Measurements from ENCODE around the gene TFF2.

The TFF2 gene

DNA sequence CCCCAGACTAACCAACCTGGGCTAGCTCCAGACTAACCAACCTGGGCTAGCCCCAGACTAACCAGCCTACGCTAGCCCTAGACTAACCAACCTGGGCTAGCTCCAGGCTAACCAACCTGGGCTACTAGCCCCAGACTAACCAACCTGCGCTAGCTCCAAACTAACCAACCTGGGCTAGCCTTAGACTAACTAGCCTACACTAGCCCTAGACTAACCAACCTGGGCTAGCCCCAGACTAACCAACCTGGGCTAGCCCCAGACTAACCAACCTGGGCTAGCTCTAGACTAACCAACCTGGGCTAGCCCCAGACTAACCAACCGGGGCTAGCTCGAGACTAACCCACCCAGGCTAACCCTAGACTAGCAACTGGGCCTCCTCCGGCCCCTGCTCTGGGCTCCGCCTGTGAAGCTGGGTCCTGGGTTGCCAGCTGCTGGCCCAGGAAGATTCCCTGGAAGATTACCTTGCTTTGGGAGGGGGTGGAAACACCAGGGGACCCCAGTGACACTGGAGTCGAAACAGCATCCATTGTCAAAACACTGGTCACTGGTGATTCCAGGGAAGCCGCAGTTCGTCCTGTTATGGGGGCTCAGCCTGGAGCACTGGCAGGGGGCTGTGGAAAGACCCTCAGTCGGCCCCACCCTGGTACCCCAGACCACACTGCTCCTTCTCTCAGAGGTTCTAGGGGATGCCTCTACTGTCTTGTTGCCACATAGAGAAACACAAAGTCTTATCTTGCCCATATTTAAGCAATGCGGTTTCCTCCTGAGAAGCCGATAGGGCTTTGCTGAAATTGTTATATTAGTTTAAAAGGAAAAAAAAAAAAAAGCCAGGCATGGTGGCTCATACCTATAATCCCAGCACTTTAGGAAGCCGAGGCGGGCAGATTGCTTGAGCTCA, 1.1 kb downstream of the TFF2 start:
- no CpG with 5 or more reads among the region's 14 CpGs for WGBS (ENCODE audit: extremely low coverage, insufficient coverage, low lambda C conversion rate)
- no peak overlapping the region for H3K18ac ChIP-seq (ENCODE audit: low read length)
- no peak for DNase-seq
- H3K4me3 ChIP-seq (ENCODE audit: low read length) = no peak overlapping the region
- H2BK15ac ChIP-seq (replicated peaks; ENCODE audit: low read depth) = no peak overlapping the region
- no peak overlapping the region for H3K9ac ChIP-seq (ENCODE audit: low read length)
- no peaks in the 10 kb centered on the region for H3K27me3 ChIP-seq (ENCODE audit: insufficient read depth, low read length, poor library complexity)
- H3K23ac ChIP-seq (ENCODE audit: low read length) = no peak overlapping the region
- no peak overlapping the region for H4K8ac ChIP-seq (ENCODE audit: low read depth, low read length)
- H3K36me3 ChIP-seq (ENCODE audit: control insufficient read depth, insufficient read depth, low read length) = no peaks in the 10 kb centered on the region
- no peaks in the 10 kb centered on the region for H3K79me1 ChIP-seq (ENCODE audit: low read length)
- no peak overlapping the region for H2BK5ac ChIP-seq (ENCODE audit: low read length)
- no peak overlapping the region for H3K4ac ChIP-seq (ENCODE audit: low read depth, low read length)
- no peak overlapping the region for H2AK5ac ChIP-seq (ENCODE audit: low read length)
- no peak overlapping the region for H3K27ac ChIP-seq (ENCODE audit: low read depth, low read length)
- no peak overlapping the region for H2BK120ac ChIP-seq (ENCODE audit: low read depth, low read length)
- H3K4me2 ChIP-seq (ENCODE audit: low read length) = no peak overlapping the region
- H3K4me1 ChIP-seq (ENCODE audit: control insufficient read depth, low read depth, low read length) = no peaks in the 10 kb centered on the region
- no peak overlapping the region for H4K5ac ChIP-seq (ENCODE audit: low read length)
- H3K79me2 ChIP-seq (ENCODE audit: control insufficient read depth, insufficient read depth, low read length) = no peaks in the 10 kb centered on the region
- H3K56ac ChIP-seq (ENCODE audit: low read length) = no peak overlapping the region

DNA sequence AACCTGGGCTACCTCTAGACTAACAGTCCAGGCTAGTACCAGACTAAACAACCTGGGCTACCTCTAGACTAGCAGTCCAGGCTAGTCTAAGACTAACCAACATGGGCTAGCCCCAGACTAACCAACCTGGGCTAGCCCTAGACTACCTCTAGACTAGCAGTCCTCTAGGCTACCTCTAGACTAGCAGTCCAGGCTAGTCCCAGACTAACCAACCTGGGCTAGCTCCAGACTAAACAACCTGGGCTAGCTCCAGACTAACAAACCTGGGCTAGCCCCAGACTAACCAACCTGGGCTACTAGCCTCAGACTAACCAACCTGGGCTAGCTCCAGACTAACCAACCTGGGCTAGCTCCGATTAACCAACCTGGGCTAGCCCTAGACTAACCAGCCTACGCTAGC, 2.0 kb downstream of the TFF2 start:
- no peaks in the 10 kb centered on the region for H3K79me2 ChIP-seq (ENCODE audit: control insufficient read depth, insufficient read depth, low read length)
- no peaks in the 10 kb centered on the region for H3K36me3 ChIP-seq (ENCODE audit: control insufficient read depth, insufficient read depth, low read length)
- no peak overlapping the region for H3K4me2 ChIP-seq (ENCODE audit: low read length)
- no peaks in the 10 kb centered on the region for H3K4me1 ChIP-seq (ENCODE audit: control insufficient read depth, low read depth, low read length)
- no peak overlapping the region for H3K4ac ChIP-seq (ENCODE audit: low read depth, low read length)
- no peak overlapping the region for H4K8ac ChIP-seq (ENCODE audit: low read depth, low read length)
- no CpG with 5 or more reads among the region's 2 CpGs for WGBS (ENCODE audit: extremely low coverage, insufficient coverage, low lambda C conversion rate)
- H3K18ac ChIP-seq (ENCODE audit: low read length) = no peak overlapping the region
- no peak overlapping the region for H3K23ac ChIP-seq (ENCODE audit: low read length)
- no peak overlapping the region for H2BK15ac ChIP-seq (replicated peaks; ENCODE audit: low read depth)
- H3K27ac ChIP-seq (ENCODE audit: low read depth, low read length) = no peak overlapping the region
- DNase-seq = no peak
- H4K5ac ChIP-seq (ENCODE audit: low read length) = no peak overlapping the region
- no peak overlapping the region for H2AK5ac ChIP-seq (ENCODE audit: low read length)
- no peak overlapping the region for H3K9ac ChIP-seq (ENCODE audit: low read length)
- no peak overlapping the region for H3K4me3 ChIP-seq (ENCODE audit: low read length)
- no peak overlapping the region for H2BK120ac ChIP-seq (ENCODE audit: low read depth, low read length)
- no peak overlapping the region for H3K56ac ChIP-seq (ENCODE audit: low read length)
- no peaks in the 10 kb centered on the region for H3K79me1 ChIP-seq (ENCODE audit: low read length)
- no peaks in the 10 kb centered on the region for H3K27me3 ChIP-seq (ENCODE audit: insufficient read depth, low read length, poor library complexity)
- no peak overlapping the region for H2BK5ac ChIP-seq (ENCODE audit: low read length)

DNA sequence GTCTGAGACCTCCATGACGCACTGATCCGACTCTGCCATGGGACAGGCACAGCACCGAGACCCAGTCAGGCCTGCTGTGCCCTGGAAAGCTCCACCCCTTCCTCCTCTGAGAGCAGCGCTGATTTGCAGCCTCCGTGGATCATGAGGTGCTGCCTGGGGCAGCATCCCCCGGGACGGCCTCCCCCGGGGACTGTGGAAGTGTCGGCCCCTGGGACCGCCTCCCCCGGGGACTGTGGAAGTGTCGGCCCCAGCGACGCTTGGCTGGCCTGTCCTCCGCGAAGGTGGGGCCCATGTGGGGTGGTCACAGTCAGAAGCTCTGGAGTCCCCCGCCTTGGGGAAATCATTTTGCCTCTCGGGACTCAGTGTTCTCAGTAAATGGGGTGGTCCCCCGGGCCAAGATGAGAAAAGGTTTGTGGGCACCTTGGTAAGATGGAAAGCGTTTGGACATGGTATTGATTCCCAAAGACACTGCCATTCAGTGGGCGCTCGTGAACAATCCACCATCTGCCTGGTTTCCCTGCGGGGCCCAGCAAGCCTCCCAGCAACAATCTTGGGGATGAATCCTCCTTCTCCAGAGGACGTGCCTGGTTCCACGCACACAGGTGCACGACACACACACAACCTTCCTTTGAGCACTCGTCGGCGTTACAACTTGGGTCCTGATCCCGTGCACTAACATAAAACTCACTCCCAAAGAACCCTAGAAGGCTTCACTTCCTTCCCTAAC, 3.0 kb downstream of the TFF2 start:
- Histone ChIP-seq H3K79me2 (ENCODE audit: control insufficient read depth, insufficient read depth, low read length) (no peaks in the 10 kb centered on the region), H4K5ac (ENCODE audit: low read length) (no peak overlapping the region), H3K27ac (ENCODE audit: low read depth, low read length) (no peak overlapping the region), H3K9ac (ENCODE audit: low read length) (no peak overlapping the region), H3K56ac (ENCODE audit: low read length) (no peak overlapping the region), H2BK120ac (ENCODE audit: low read depth, low read length) (no peak overlapping the region), H3K18ac (ENCODE audit: low read length) (no peak overlapping the region), H4K8ac (ENCODE audit: low read depth, low read length) (no peak overlapping the region), H3K23ac (ENCODE audit: low read length) (no peak overlapping the region), H3K79me1 (ENCODE audit: low read length) (no peaks in the 10 kb centered on the region), H2AK5ac (ENCODE audit: low read length) (no peak overlapping the region), H3K4me2 (ENCODE audit: low read length) (no peak overlapping the region), H3K4ac (ENCODE audit: low read depth, low read length) (no peak overlapping the region), H3K27me3 (ENCODE audit: insufficient read depth, low read length, poor library complexity) (no peaks in the 10 kb centered on the region), H2BK5ac (ENCODE audit: low read length) (no peak overlapping the region), H3K4me3 (ENCODE audit: low read length) (no peak overlapping the region), H2BK15ac (replicated peaks; ENCODE audit: low read depth) (no peak overlapping the region), H3K4me1 (ENCODE audit: control insufficient read depth, low read depth, low read length) (no peaks in the 10 kb centered on the region), H3K36me3 (ENCODE audit: control insufficient read depth, insufficient read depth, low read length) (no peaks in the 10 kb centered on the region)
- WGBS (ENCODE audit: extremely low coverage, insufficient coverage, low lambda C conversion rate) = no CpG with 5 or more reads among the region's 30 CpGs
- no peak for DNase-seq

DNA sequence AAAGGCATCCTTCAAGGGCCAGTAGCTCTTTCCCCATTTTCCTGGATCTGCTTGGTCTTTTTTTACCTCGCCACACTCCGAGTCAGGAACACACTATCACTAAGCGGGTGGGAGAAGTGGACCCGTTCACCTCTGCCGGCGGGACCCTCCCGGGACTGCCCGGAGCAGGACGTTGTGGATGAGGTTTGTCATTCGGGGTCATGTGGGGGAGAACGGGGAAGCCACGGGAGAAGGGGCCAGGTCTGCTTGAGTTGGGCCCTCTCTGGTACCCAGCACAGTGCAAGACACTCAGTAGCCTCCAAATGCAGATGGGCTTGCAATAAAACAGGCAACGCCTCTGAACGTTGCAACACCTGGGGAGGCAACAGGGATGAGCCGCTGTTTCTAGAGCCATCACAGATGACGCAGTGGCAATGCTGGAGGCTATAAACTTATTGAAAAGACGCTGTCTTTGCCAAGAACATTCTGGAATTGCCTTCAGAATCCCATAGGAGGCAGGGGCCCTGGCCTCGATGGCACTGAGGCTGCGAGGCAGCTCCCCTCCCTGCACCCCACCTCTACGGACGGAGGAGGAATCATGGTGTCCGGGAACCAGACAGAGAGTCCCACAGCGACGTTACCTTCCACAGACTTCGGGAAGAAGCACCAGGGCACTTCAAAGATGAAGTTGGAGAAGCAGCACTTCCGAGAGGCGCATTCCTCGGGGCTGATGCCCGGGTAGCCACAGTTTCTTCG, 3.8 kb downstream of the TFF2 start:
- no CpG with 5 or more reads among the region's 30 CpGs for WGBS (ENCODE audit: extremely low coverage, insufficient coverage, low lambda C conversion rate)
- Histone ChIP-seq H3K27me3 (ENCODE audit: insufficient read depth, low read length, poor library complexity) (no peaks in the 10 kb centered on the region), H3K27ac (ENCODE audit: low read depth, low read length) (no peak overlapping the region), H3K18ac (ENCODE audit: low read length) (no peak overlapping the region), H3K4me2 (ENCODE audit: low read length) (no peak overlapping the region), H2AK5ac (ENCODE audit: low read length) (no peak overlapping the region), H3K36me3 (ENCODE audit: control insufficient read depth, insufficient read depth, low read length) (no peaks in the 10 kb centered on the region), H4K5ac (ENCODE audit: low read length) (no peak overlapping the region), H3K4me1 (ENCODE audit: control insufficient read depth, low read depth, low read length) (no peaks in the 10 kb centered on the region), H3K4me3 (ENCODE audit: low read length) (no peak overlapping the region), H2BK120ac (ENCODE audit: low read depth, low read length) (no peak overlapping the region), H3K23ac (ENCODE audit: low read length) (no peak overlapping the region), H2BK15ac (replicated peaks; ENCODE audit: low read depth) (no peak overlapping the region), H2BK5ac (ENCODE audit: low read length) (no peak overlapping the region), H3K79me2 (ENCODE audit: control insufficient read depth, insufficient read depth, low read length) (no peaks in the 10 kb centered on the region), H3K56ac (ENCODE audit: low read length) (no peak overlapping the region), H3K9ac (ENCODE audit: low read length) (no peak overlapping the region), H3K79me1 (ENCODE audit: low read length) (no peaks in the 10 kb centered on the region), H4K8ac (ENCODE audit: low read depth, low read length) (no peak overlapping the region), H3K4ac (ENCODE audit: low read depth, low read length) (no peak overlapping the region)
- no peak for DNase-seq

DNA sequence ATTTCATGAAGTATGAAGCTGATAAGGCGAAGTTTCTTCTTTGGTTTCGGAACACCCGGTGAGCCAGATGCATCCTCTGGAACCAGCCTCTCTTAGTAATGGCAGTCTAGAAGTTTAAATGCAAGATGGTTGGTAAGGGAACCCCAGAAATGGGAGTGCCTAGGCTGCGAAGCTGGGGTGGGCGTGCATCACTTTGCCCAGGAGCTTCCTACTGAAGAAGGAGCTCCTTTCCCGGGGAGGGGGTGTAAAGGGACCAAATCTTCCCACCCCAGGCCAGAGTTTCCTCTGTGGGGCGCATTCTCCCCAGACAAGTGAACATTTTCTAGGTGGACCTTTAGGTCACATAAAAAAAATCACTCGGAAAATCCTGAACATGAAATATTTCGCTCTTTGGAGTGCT, 4.4 kb downstream of the TFF2 start:
- H3K23ac ChIP-seq (ENCODE audit: low read length) = no peak overlapping the region
- no peak overlapping the region for H3K4me3 ChIP-seq (ENCODE audit: low read length)
- no peak overlapping the region for H2BK120ac ChIP-seq (ENCODE audit: low read depth, low read length)
- H3K4ac ChIP-seq (ENCODE audit: low read depth, low read length) = no peak overlapping the region
- no peak overlapping the region for H2BK5ac ChIP-seq (ENCODE audit: low read length)
- no peak for DNase-seq
- H3K18ac ChIP-seq (ENCODE audit: low read length) = no peak overlapping the region
- H3K27ac ChIP-seq (ENCODE audit: low read depth, low read length) = no peak overlapping the region
- H2AK5ac ChIP-seq (ENCODE audit: low read length) = no peak overlapping the region
- no peaks in the 10 kb centered on the region for H3K79me1 ChIP-seq (ENCODE audit: low read length)
- H4K5ac ChIP-seq (ENCODE audit: low read length) = no peak overlapping the region
- H3K4me2 ChIP-seq (ENCODE audit: low read length) = no peak overlapping the region
- WGBS (ENCODE audit: extremely low coverage, insufficient coverage, low lambda C conversion rate) = no CpG with 5 or more reads among the region's 9 CpGs
- H3K79me2 ChIP-seq (ENCODE audit: control insufficient read depth, insufficient read depth, low read length) = no peaks in the 10 kb centered on the region
- H2BK15ac ChIP-seq (replicated peaks; ENCODE audit: low read depth) = no peak overlapping the region
- H3K56ac ChIP-seq (ENCODE audit: low read length) = no peak overlapping the region
- H3K36me3 ChIP-seq (ENCODE audit: control insufficient read depth, insufficient read depth, low read length) = no peaks in the 10 kb centered on the region
- H4K8ac ChIP-seq (ENCODE audit: low read depth, low read length) = no peak overlapping the region
- no peak overlapping the region for H3K9ac ChIP-seq (ENCODE audit: low read length)
- H3K4me1 ChIP-seq (ENCODE audit: control insufficient read depth, low read depth, low read length) = no peaks in the 10 kb centered on the region
- H3K27me3 ChIP-seq (ENCODE audit: insufficient read depth, low read length, poor library complexity) = no peaks in the 10 kb centered on the region
